H1 (cell line): Measurements from ENCODE around the gene KRTAP12-2. TPM values are rescaled to one million over a fixed set of nuclear protein-coding genes. Genes with fewer than 3 reads are reported as not detected.
A peak's percentile ranks its signal among the peaks of the same experiment; 100 is the strongest.

ENCODE experiments used
- CTCF ChIA-PET: fragments of 300-600 bp; sonication (Branson Sonifier 250); formaldehyde crosslinking; loops from one replicate; lab custom pipeline; 2021; ENCODE audit not compliant: partially characterized antibody; lab: Charles Lee
- POLR2A ChIA-PET: fragments of 300-600 bp; sonication (Branson Sonifier 250); formaldehyde crosslinking; loops from one replicate; lab custom pipeline; 2021; ENCODE audit warnings: inconsistent platforms; ENCODE audit not compliant: partially characterized antibody; lab: Charles Lee
- DNase-seq, 2 experiments: peaks; one replicate each; pipeline versions ENCODE4 v3.0.0 to v3.0.0-alpha.2; 2010 to 2022; ENCODE audit warnings: low spot score in 2 of 2, low read depth in 1 of 2, mixed read lengths in 1 of 2
- FAIRE-seq: peaks from 2 replicates; lab custom pipeline; 2011; peaks lifted over from hg19 to GRCh38; lab: Jason Lieb, UNC
- H2AFZ ChIP-seq: 2 replicates; pipeline ENCODE4 v1.8.1; 2012; ENCODE audit warnings: low read length, inconsistent platforms
- H2AK5ac ChIP-seq: 2 replicates; pipeline ENCODE4 v1.6.1; 2013; ENCODE audit warnings: low read depth, low read length
- H2BK120ac ChIP-seq: replicated peaks from 2 replicates; pipeline ENCODE3; 2013; ENCODE audit warnings: low read depth, low read length, inconsistent platforms
- H2BK12ac ChIP-seq: 2 replicates; pipeline ENCODE4 v1.6.1; 2013; ENCODE audit warnings: low read depth, low read length
- H2BK15ac ChIP-seq: 2 replicates; pipeline ENCODE4 v1.6.1; 2013; ENCODE audit warnings: low read length
- H2BK20ac ChIP-seq: 2 replicates; pipeline ENCODE4 v1.6.1; 2013; ENCODE audit warnings: low read length
- H2BK5ac ChIP-seq: 2 replicates; pipeline ENCODE4 v1.6.1; 2013; ENCODE audit warnings: low read depth, low read length
- H3K14ac ChIP-seq: 2 replicates; pipeline ENCODE4 v1.6.1; 2013; ENCODE audit warnings: inconsistent platforms; ENCODE audit not compliant: insufficient read length
- H3K18ac ChIP-seq: 2 replicates; pipeline ENCODE4 v1.6.1; 2013; ENCODE audit warnings: low read length; ENCODE audit errors: extremely low read depth
- H3K23ac ChIP-seq: 2 replicates; pipeline ENCODE4 v1.6.1; 2013; ENCODE audit warnings: inconsistent platforms; ENCODE audit not compliant: insufficient read length
- H3K23me2 ChIP-seq: 2 replicates; pipeline ENCODE4 v1.6.1; 2013; ENCODE audit warnings: low read depth, low read length
- H3K27ac ChIP-seq: 2 replicates; pipeline ENCODE4 v1.6.1; 2011; ENCODE audit warnings: low read depth, low read length, inconsistent platforms
- H3K27me3 ChIP-seq, 4 experiments: replicated peaks in 1 of 4; 1 replicate in 1 of 4; 2 replicates in 3 of 4; pipeline versions ENCODE4 v1.6.1 to v1.8.1; 2011 to 2013; ENCODE audit warnings: low read length in 3 of 4, mild to moderate bottlenecking in 3 of 4, inconsistent platforms in 2 of 4, mixed read lengths in 2 of 4, moderate library complexity in 1 of 4; ENCODE audit not compliant: control insufficient read depth in 3 of 4, insufficient read depth in 3 of 4; ENCODE audit errors: extremely low read depth in 1 of 4
- H3K36me3 ChIP-seq, 4 experiments: 2 replicates each; pipeline versions ENCODE4 v1.6.1 to v1.8.1; 2011 to 2013; ENCODE audit warnings: mild to moderate bottlenecking in 4 of 4, low read length in 3 of 4, moderate library complexity in 2 of 4, control low read depth in 1 of 4, inconsistent platforms in 1 of 4; ENCODE audit not compliant: insufficient read depth in 4 of 4, control insufficient read depth in 2 of 4
- H3K4ac ChIP-seq: replicated peaks from 2 replicates; pipeline ENCODE3; 2013; ENCODE audit warnings: low read length, low read depth, mixed read lengths, inconsistent platforms; ENCODE audit not compliant: insufficient read length
- H3K4me1 ChIP-seq, 4 experiments: replicated peaks in 1 of 4; 1 replicate in 1 of 4; 2 replicates in 3 of 4; pipeline versions ENCODE4 v1.6.1 to v1.8.1; 2011 to 2013; ENCODE audit warnings: low read length in 3 of 4, inconsistent platforms in 2 of 4, mixed read lengths in 1 of 4; ENCODE audit not compliant: insufficient read depth in 4 of 4, control insufficient read depth in 3 of 4
- H3K4me2 ChIP-seq, 2 experiments: 2 replicates each; pipeline versions ENCODE4 v1.6.1 to v1.8.1; 2011 to 2013; ENCODE audit warnings: low read depth in 2 of 2, low read length in 2 of 2, control low read depth in 1 of 2, inconsistent platforms in 1 of 2, mild to moderate bottlenecking in 1 of 2; ENCODE audit not compliant: insufficient read depth in 1 of 2
- H3K4me3 ChIP-seq, 4 experiments: fragments of 200-600, 300-600 bp in 1 of 4; sonication (generic), shearing (Covaris generic), sonication (Bioruptor Twin) in 1 of 4; 2 replicates each; pipeline versions ENCODE4 v1.5.1 to v1.8.1; 2011 to 2016; ENCODE audit warnings: low read length in 4 of 4, low read depth in 3 of 4, control low read depth in 2 of 4, inconsistent platforms in 2 of 4, mild to moderate bottlenecking in 2 of 4, mixed read lengths in 1 of 4, moderate library complexity in 1 of 4; ENCODE audit not compliant: insufficient read depth in 2 of 4; ENCODE audit errors: extremely low read depth in 1 of 4
- H3K56ac ChIP-seq: replicated peaks from 2 replicates; pipeline ENCODE3; 2013; ENCODE audit warnings: low read depth, mild to moderate bottlenecking, mixed read lengths, low read length, inconsistent platforms; ENCODE audit not compliant: insufficient read length
- H3K79me1 ChIP-seq: 2 replicates; pipeline ENCODE4 v1.6.1; 2013; ENCODE audit warnings: low read depth, low read length, control low read depth
- H3K79me2 ChIP-seq, 2 experiments: 2 replicates each; pipeline versions ENCODE4 v1.6.1 to v1.8.1; 2012 to 2013; ENCODE audit warnings: low read length in 2 of 2, mild to moderate bottlenecking in 2 of 2, inconsistent platforms in 1 of 2; ENCODE audit not compliant: insufficient read depth in 2 of 2, control insufficient read depth in 1 of 2
- H3K9ac ChIP-seq, 4 experiments: replicated peaks in 1 of 4; 1 replicate in 1 of 4; 2 replicates in 3 of 4; pipeline versions ENCODE4 v1.6.1 to v1.8.1; 2011 to 2013; ENCODE audit warnings: low read depth in 3 of 4, low read length in 3 of 4, control low read depth in 2 of 4, mild to moderate bottlenecking in 2 of 4, moderate library complexity in 2 of 4, inconsistent platforms in 1 of 4; ENCODE audit errors: extremely low read depth in 1 of 4
- H3K9me3 ChIP-seq, 2 experiments: 2 replicates each; pipeline versions ENCODE4 v1.6.1 to v1.8.1; 2012 to 2013; ENCODE audit warnings: mild to moderate bottlenecking in 2 of 2, moderate library complexity in 2 of 2, control low read depth in 1 of 2, inconsistent platforms in 1 of 2, low read depth in 1 of 2, low read length in 1 of 2, mixed read lengths in 1 of 2; ENCODE audit not compliant: insufficient read depth in 2 of 2
- H4K20me1 ChIP-seq, 2 experiments: replicated peaks in 1 of 2; 2 replicates each; pipeline versions ENCODE3 to v1.8.1; 2011 to 2013; ENCODE audit warnings: inconsistent platforms in 2 of 2, low read length in 2 of 2, mild to moderate bottlenecking in 1 of 2; ENCODE audit not compliant: insufficient read depth in 2 of 2, control insufficient read depth in 1 of 2
- H4K5ac ChIP-seq: 2 replicates; pipeline ENCODE4 v1.6.1; 2013; ENCODE audit warnings: low read length, low read depth, mixed read lengths, inconsistent platforms; ENCODE audit not compliant: insufficient read length
- H4K8ac ChIP-seq: 2 replicates; pipeline ENCODE4 v1.8.0; 2013; ENCODE audit warnings: mild to moderate bottlenecking, moderate library complexity, low read length, inconsistent platforms; ENCODE audit not compliant: insufficient read depth; ENCODE audit errors: extremely low read depth
- H4K91ac ChIP-seq: replicated peaks from 2 replicates; pipeline ENCODE3; 2013; ENCODE audit warnings: low read length, mixed read lengths, inconsistent platforms; ENCODE audit not compliant: insufficient read length
- CEBPB ChIP-seq: IDR thresholded peaks from 2 replicates; pipeline ENCODE4 v1.6.1; 2012; ENCODE audit warnings: low read depth, low read length
- CHD1 ChIP-seq: IDR thresholded peaks from 2 replicates; pipeline ENCODE4 v1.6.1; 2012; ENCODE audit warnings: low read depth, low read length, improper control_type of control experiment
- KDM5A ChIP-seq: fragments of 200-600 bp; IDR thresholded peaks from 2 replicates; pipeline ENCODE4 v1.7.1; 2012; ENCODE audit warnings: mild to moderate bottlenecking, low read length, inconsistent platforms, mixed read lengths
- POLR2A ChIP-seq, 2 experiments: IDR thresholded peaks; 1 replicate in 1 of 2; 2 replicates in 1 of 2; pipeline ENCODE4 v1.6.1; 2011; ENCODE audit warnings: low read depth in 2 of 2, low read length in 2 of 2, mild to moderate bottlenecking in 2 of 2; ENCODE audit errors: control extremely low read depth in 1 of 2
- SAP30 ChIP-seq: fragments of 300-600 bp; sonication (generic); IDR thresholded peaks from 2 replicates; pipeline ENCODE4 v1.7.1; 2012; ENCODE audit warnings: low read length, moderate library complexity, mild to moderate bottlenecking, inconsistent platforms; ENCODE audit not compliant: insufficient read depth, insufficient replicate concordance
- SIRT6 ChIP-seq: IDR thresholded peaks from one replicate; pipeline ENCODE4 v1.7.1; 2012; ENCODE audit warnings: low read length, inconsistent platforms
- SRF ChIP-seq: IDR thresholded peaks from 2 replicates; pipeline ENCODE4 v1.6.1; 2011; ENCODE audit warnings: mild to moderate bottlenecking, low read depth, low read length, moderate library complexity
- YY1 ChIP-seq: IDR thresholded peaks from 2 replicates; pipeline ENCODE4 v1.6.1; 2011; ENCODE audit warnings: low read depth, mild to moderate bottlenecking, low read length
- WGBS, 2 experiments: shearing (Covaris generic) in 1 of 2; methylation state at CpG; one replicate each; pipeline versions ENCODE4 v1.1.6 to v1.1.7; 2013 to 2015; ENCODE audit warnings: low lambda C conversion rate in 2 of 2, mixed read lengths in 2 of 2, inconsistent platforms in 1 of 2, low coverage in 1 of 2, missing lambda C conversion rate in 1 of 2; ENCODE audit not compliant: insufficient replicate concordance in 2 of 2, insufficient coverage in 1 of 2, insufficient read length in 1 of 2; ENCODE audit errors: extremely low coverage in 1 of 2, missing lambda C conversion rate in 1 of 2; 5-methylcytosine and 5-hydroxymethylcytosine counted together
- polyA plus RNA-seq, 7 experiments: library from polyadenylated mRNA; depleted of rRNA in 3 of 7; stranded (reverse) in 5 of 7; unstranded in 2 of 7; fragments of >200 nt in 5 of 7; fragments of 200-250 nt in 2 of 7; gene quantifications; 1 replicate in 5 of 7; 2 replicates in 1 of 7; 4 replicates in 1 of 7; pipeline versions ENCODE4 v1.2.1 to v1.2.3, GENCODE V29; 2011 to 2013; ENCODE audit warnings: missing spikeins in 2 of 7, mixed read lengths in 2 of 7
- total RNA-seq: library from RNA; stranded (reverse); fragmentation: NEBNext Ultra II Directional; extraction: Animal tissue kit (Norgen Biotek cat#: 25700); gene quantifications from 2 replicates; pipeline ENCODE4 v1.2.1, GENCODE V29; 2021
- TF ChIP-seq, protein P1 (sequence below): IDR thresholded peaks from 2 replicates; pipeline ENCODE4 v1.6.1; 2012; ENCODE audit warnings: inconsistent platforms

KRTAP12-2 gene
- total and polyA plus RNA-seq, 2 of the 8 experiments (the other 6 are each of a cell fraction or from before 2014, with no cell fraction given): 0.50 TPM; not detected in 1

GRCh38 chr21:44648557-44649311 lies 18.0 kb downstream of the KRTAP12-2 start:
- Histone ChIP-seq H3K23me2 (no peaks in the 10 kb centered on the region), H3K36me3 (no peaks in the 10 kb centered on the region), H3K4ac (no peak overlapping the region), H2BK12ac (peak overlapping the region; percentile 80; the same call in 1 of the 2 replicates), H2AFZ (no peak overlapping the region), H3K14ac (no peak overlapping the region), H2BK120ac (no peak overlapping the region), H3K79me1 (no peaks in the 10 kb centered on the region; the same call in 1 of the 2 replicates), H3K56ac (no peak overlapping the region), H2BK20ac (no peak overlapping the region), H3K9ac (no peak overlapping the region), H3K27me3 (peaks cover 0 to 2% (median 0%) of the 10 kb centered on the region in 4 experiments; a peak in 1 of 7 replicates), H4K20me1 (no peaks in the 10 kb centered on the region), H3K4me1 (peaks cover 0 to 14% (median 4%) of the 10 kb centered on the region in 4 experiments; a peak in 3 of 7 replicates), H2BK5ac (no peak overlapping the region), H3K27ac (no peak overlapping the region), H4K5ac (no peak overlapping the region), H2BK15ac (0 out of 2 replicates have a peak overlapping the region, but pooled peaks have one; percentile 16), H2AK5ac (no peak overlapping the region), H3K79me2 (no peaks in the 10 kb centered on the region), H4K91ac (no peak overlapping the region), H3K9me3 (peaks cover 0 to 3% of the 10 kb centered on the region in 2 experiments; a peak in 3 of 4 replicates), H3K4me3 (no peak overlapping the region), H3K4me2 (no peak overlapping the region), H3K23ac (no peak overlapping the region), H3K18ac (peak overlapping the region; percentile 32; the same call in 1 of the 2 replicates), H4K8ac (peak overlapping the region; percentile 18; the same call in 1 of the 2 replicates)
- POLR2A ChIA-PET: no interaction called here
- 93% methylated on average over 33 of the region's 33 CpGs; no CpG with 5 or more reads in 1 of the 2 experiments for WGBS, 2 experiments
- DNase-seq (no peak), FAIRE-seq (no peak)
- TF ChIP-seq KDM5A: no peak
- no peak for TF ChIP-seq CEBPB
- no peak for TF ChIP-seq SRF
- no peak for TF ChIP-seq POLR2A (IDR thresholded peaks at IDR 0.05; ENCODE audit: control extremely low read depth in 1 of 2, low read depth in 2 of 2, low read length in 2 of 2)
- TF ChIP-seq SIRT6: no peak
- no peak for TF ChIP-seq YY1
- TF ChIP-seq, protein P1, sequence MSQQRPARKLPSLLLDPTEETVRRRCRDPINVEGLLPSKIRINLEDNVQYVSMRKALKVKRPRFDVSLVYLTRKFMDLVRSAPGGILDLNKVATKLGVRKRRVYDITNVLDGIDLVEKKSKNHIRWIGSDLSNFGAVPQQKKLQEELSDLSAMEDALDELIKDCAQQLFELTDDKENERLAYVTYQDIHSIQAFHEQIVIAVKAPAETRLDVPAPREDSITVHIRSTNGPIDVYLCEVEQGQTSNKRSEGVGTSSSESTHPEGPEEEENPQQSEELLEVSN: no peak
- TF ChIP-seq SAP30: no peak
- TF ChIP-seq CHD1: no peak
- CTCF ChIA-PET: interaction anchor here (0.8 to 2.1 kb wide), 4 partner anchors 17 to 151 kb away, joined by 3 to 8 read pairs (median 4); no protein-coding TSS in a partner anchor
